Immature natural killer cell (primary cell): ENCODE data around the gene IFNK. TPM values are rescaled to one million over a fixed set of nuclear protein-coding genes. Genes with fewer than 3 reads are reported as not detected.
A peak's percentile ranks its signal among the peaks of the same experiment; 100 is the strongest.

Experiments used
- DNase-seq, 3 donors: peaks; one replicate each; pipeline ENCODE4 v3.0.0; 2022; ENCODE audit warnings: mixed read lengths in 1 of 3
- H3K27ac Mint-ChIP-seq, 6 donors: one replicate each; pipeline ENCODE4 v1.8.0; 2020; ENCODE audit warnings: mixed read lengths in 6 of 6, mild to moderate bottlenecking in 5 of 6, inconsistent platforms in 4 of 6, moderate library complexity in 3 of 6
- H3K27me3 Mint-ChIP-seq, 3 donors: one replicate each; pipeline ENCODE4 v1.8.0; 2020 to 2021; ENCODE audit warnings: low read depth in 3 of 3, mild to moderate bottlenecking in 3 of 3, mixed read lengths in 3 of 3, moderate library complexity in 3 of 3, inconsistent platforms in 1 of 3
- H3K36me3 Mint-ChIP-seq, 3 donors: one replicate each; pipeline ENCODE4 v1.8.0; 2020; ENCODE audit warnings: mixed read lengths in 3 of 3, inconsistent platforms in 2 of 3, mild to moderate bottlenecking in 2 of 3
- H3K4me1 Mint-ChIP-seq, 2 donors: one replicate each; pipeline ENCODE4 v1.8.0; 2020; ENCODE audit warnings: inconsistent platforms in 2 of 2, mild to moderate bottlenecking in 2 of 2, mixed read lengths in 2 of 2, moderate library complexity in 1 of 2
- H3K4me3 Mint-ChIP-seq, 5 donors: one replicate each; pipeline ENCODE4 v1.8.0; 2020; ENCODE audit warnings: mild to moderate bottlenecking in 5 of 5, mixed read lengths in 5 of 5, inconsistent platforms in 3 of 5, moderate library complexity in 3 of 5
- H3K9me3 Mint-ChIP-seq, 6 donors: one replicate each; pipeline ENCODE4 v1.8.0; 2020; ENCODE audit warnings: mild to moderate bottlenecking in 6 of 6, mixed read lengths in 6 of 6, inconsistent platforms in 4 of 6, moderate library complexity in 3 of 6
- polyA plus RNA-seq, 3 donors: library from polyadenylated mRNA; unstranded; fragments of 300-500 nt; fragmentation: Illumina TruSeq; gene quantifications; one replicate each; pipeline ENCODE4 v1.2.3, GENCODE V29; 2021

Gene IFNK
- not detected for polyA plus RNA-seq

- Mint-ChIP-seq H3K27ac (no peak within 1 kb of the TSS), H3K9me3 (no peaks in the 10 kb centered on the region), H3K4me1 (peaks cover 13 to 18% of the 10 kb centered on the region in 2 donors), H3K27me3 (peaks cover 4 to 11% (median 8%) of the 10 kb centered on the region in 3 donors), H3K4me3 (no peak within 1 kb of the TSS), H3K36me3 (no peaks in the 10 kb centered on the region)
- no peak for DNase-seq
These were observed at the start of gene IFNK for GRCh38 chr9:27524236-27524635. TSS of gene IFNK (plus strand) at chr9:27524290. CDS start at chr9:27524337, 47 bp downstream.

- Mint-ChIP-seq H3K9me3 (peaks cover 3 to 19% (median 11%) of the 10 kb centered on the region in 6 donors), H3K27me3 (peaks cover 1 to 9% (median 2%) of the 10 kb centered on the region in 3 donors), H3K36me3 (peaks cover 0 to 7% (median 0%) of the 10 kb centered on the region in 3 donors), H3K27ac (no peak overlapping the region), H3K4me1 (no peaks in the 10 kb centered on the region), H3K4me3 (no peak overlapping the region)
- no peak for DNase-seq
These were observed 49.8 kb upstream of the IFNK start for GRCh38 chr9:27474305-27474704.

- H3K27me3 Mint-ChIP-seq, result peaks cover 2 to 9% (median 5%) of the 10 kb centered on the region in 3 donors
- peaks cover 0 to 7% (median 0%) of the 10 kb centered on the region in 3 donors for H3K36me3 Mint-ChIP-seq
- no peaks in the 10 kb centered on the region for H3K4me1 Mint-ChIP-seq
- H3K9me3 Mint-ChIP-seq, result peaks cover 3 to 20% (median 11%) of the 10 kb centered on the region in 6 donors
- H3K27ac Mint-ChIP-seq, result no peak overlapping the region
- DNase-seq, result no peak
- no peak overlapping the region for H3K4me3 Mint-ChIP-seq
These were observed 49.0 kb upstream of the IFNK start for GRCh38 chr9:27475057-27475595.

- H3K9me3 Mint-ChIP-seq, result peaks cover 4 to 20% (median 10%) of the 10 kb centered on the region in 6 donors
- no peak overlapping the region for H3K27ac Mint-ChIP-seq
- H3K4me3 Mint-ChIP-seq, result no peak overlapping the region
- H3K27me3 Mint-ChIP-seq, result peaks cover 4 to 6% (median 5%) of the 10 kb centered on the region in 3 donors
- no peaks in the 10 kb centered on the region for H3K4me1 Mint-ChIP-seq
- peaks cover 0 to 7% (median 0%) of the 10 kb centered on the region in 3 donors for H3K36me3 Mint-ChIP-seq
- DNase-seq, result no peak
These were observed 47.1 kb upstream of the IFNK start for GRCh38 chr9:27476870-27477515.

- Mint-ChIP-seq H3K36me3 (peaks cover 0 to 7% (median 0%) of the 10 kb centered on the region in 3 donors), H3K27ac (no peak overlapping the region), H3K9me3 (peaks cover 4 to 20% (median 10%) of the 10 kb centered on the region in 6 donors), H3K4me3 (no peak overlapping the region), H3K4me1 (no peaks in the 10 kb centered on the region), H3K27me3 (peaks cover 2 to 6% (median 5%) of the 10 kb centered on the region in 3 donors)
- no peak for DNase-seq
These were observed 45.8 kb upstream of the IFNK start for GRCh38 chr9:27478322-27478721.

GRCh38 chr9:27482709-27483108 lies 41.4 kb upstream of the IFNK start:
- no peak overlapping the region for H3K27ac Mint-ChIP-seq
- no peak overlapping the region for H3K4me3 Mint-ChIP-seq
- peaks cover 3 to 17% (median 8%) of the 10 kb centered on the region in 6 donors for H3K9me3 Mint-ChIP-seq
- peaks cover 19 to 27% of the 10 kb centered on the region in 2 donors for H3K4me1 Mint-ChIP-seq
- H3K36me3 Mint-ChIP-seq, result peaks cover 0 to 7% (median 0%) of the 10 kb centered on the region in 3 donors
- no peak for DNase-seq
- H3K27me3 Mint-ChIP-seq, result peaks cover 2 to 4% (median 2%) of the 10 kb centered on the region in 3 donors

- H3K36me3 Mint-ChIP-seq, result peaks cover 0 to 2% (median 0%) of the 10 kb centered on the region in 3 donors
- H3K9me3 Mint-ChIP-seq, result peaks cover under 1 to 8% (median 3%) of the 10 kb centered on the region in 6 donors
- H3K4me3 Mint-ChIP-seq, result no peak overlapping the region
- H3K27me3 Mint-ChIP-seq, result peaks cover 0 to 4% (median 2%) of the 10 kb centered on the region in 3 donors
- no peak overlapping the region for H3K27ac Mint-ChIP-seq
- peaks cover 21 to 28% of the 10 kb centered on the region in 2 donors for H3K4me1 Mint-ChIP-seq
- no peak for DNase-seq
These were observed 40.5 kb upstream of the IFNK start for GRCh38 chr9:27483576-27483975.

GRCh38 chr9:27485158-27485557 lies 38.9 kb upstream of the IFNK start:
- DNase-seq, result peak in 2 of 3 donors; percentile 1 to 2
- peak overlapping the region in 2 of 6 donors; percentile 1 to 71 for H3K27ac Mint-ChIP-seq
- peaks cover 21 to 36% of the 10 kb centered on the region in 2 donors for H3K4me1 Mint-ChIP-seq
- H3K27me3 Mint-ChIP-seq, result peaks cover 0 to 2% (median 0%) of the 10 kb centered on the region in 3 donors
- no peaks in the 10 kb centered on the region for H3K36me3 Mint-ChIP-seq
- peak overlapping the region in 2 of 5 donors; percentile 8 to 37 for H3K4me3 Mint-ChIP-seq
- H3K9me3 Mint-ChIP-seq, result peaks cover 0 to 3% (median 0%) of the 10 kb centered on the region in 6 donors

- Mint-ChIP-seq H3K9me3 (peaks cover 0 to 4% (median 0%) of the 10 kb centered on the region in 6 donors), H3K27me3 (no peaks in the 10 kb centered on the region), H3K4me1 (peaks cover 21 to 36% of the 10 kb centered on the region in 2 donors), H3K36me3 (no peaks in the 10 kb centered on the region), H3K4me3 (no peak overlapping the region), H3K27ac (no peak overlapping the region)
- DNase-seq, result no peak
These were observed 36.9 kb upstream of the IFNK start for GRCh38 chr9:27487128-27487640.

- Mint-ChIP-seq H3K27ac (no peak overlapping the region), H3K9me3 (peaks cover 0 to 4% (median 0%) of the 10 kb centered on the region in 6 donors), H3K4me1 (peaks cover 21 to 36% of the 10 kb centered on the region in 2 donors), H3K36me3 (no peaks in the 10 kb centered on the region), H3K27me3 (no peaks in the 10 kb centered on the region), H3K4me3 (peak overlapping the region in 1 of 5 donors; percentile 8)
- no peak for DNase-seq
These were observed 36.2 kb upstream of the IFNK start for GRCh38 chr9:27487927-27488326.

GRCh38 chr9:27489087-27489876 lies 34.8 kb upstream of the IFNK start:
- H3K36me3 Mint-ChIP-seq, result no peaks in the 10 kb centered on the region
- no peaks in the 10 kb centered on the region for H3K27me3 Mint-ChIP-seq
- H3K9me3 Mint-ChIP-seq, result peaks cover 0 to 4% (median 2%) of the 10 kb centered on the region in 6 donors
- H3K4me3 Mint-ChIP-seq, result no peak overlapping the region
- H3K27ac Mint-ChIP-seq, result no peak overlapping the region
- H3K4me1 Mint-ChIP-seq, result peaks cover 21 to 28% of the 10 kb centered on the region in 2 donors
- no peak for DNase-seq

GRCh38 chr9:27491154-27491553 lies 32.9 kb upstream of the IFNK start:
- no peak overlapping the region for H3K4me3 Mint-ChIP-seq
- no peak for DNase-seq
- no peaks in the 10 kb centered on the region for H3K36me3 Mint-ChIP-seq
- peaks cover 0 to 3% (median 0%) of the 10 kb centered on the region in 3 donors for H3K27me3 Mint-ChIP-seq
- no peak overlapping the region for H3K27ac Mint-ChIP-seq
- peaks cover 0 to 5% (median 2%) of the 10 kb centered on the region in 6 donors for H3K9me3 Mint-ChIP-seq
- H3K4me1 Mint-ChIP-seq, result peaks cover 4 to 9% of the 10 kb centered on the region in 2 donors

GRCh38 chr9:27495480-27496134 lies 28.5 kb upstream of the IFNK start:
- Mint-ChIP-seq H3K36me3 (no peaks in the 10 kb centered on the region), H3K27ac (no peak overlapping the region), H3K4me1 (peaks cover 0 to 14% of the 10 kb centered on the region in 2 donors), H3K27me3 (peaks cover 0 to 3% (median 0%) of the 10 kb centered on the region in 3 donors), H3K4me3 (no peak overlapping the region), H3K9me3 (peaks cover 0 to 5% (median 2%) of the 10 kb centered on the region in 6 donors)
- DNase-seq, result no peak
